Sigmoid colon (tissue), 7 donors: Measurements from ENCODE around the gene CAMTA1. TPM values are rescaled to one million over a fixed set of nuclear protein-coding genes. Genes with fewer than 3 reads are reported as not detected.

Experiments used
- DNase-seq: peaks from one replicate; pipeline ENCODE4 v3.0.0-alpha.2; 2019
- H3K27ac ChIP-seq, 4 donors: fragments of 200-600 bp; sonication (generic); one replicate each; pipeline ENCODE4 v1.5.1; 2016 to 2019; ENCODE audit warnings: mild to moderate bottlenecking in 1 of 4
- H3K27me3 ChIP-seq, 3 donors: fragments of 200-600 bp; sonication (generic); one replicate each; pipeline ENCODE4 v1.5.1; 2019; ENCODE audit warnings: mild to moderate bottlenecking in 1 of 3
- H3K36me3 ChIP-seq, 4 donors: fragments of 200-600 bp; sonication (generic); one replicate each; pipeline ENCODE4 v1.5.1; 2016 to 2019
- H3K4me1 ChIP-seq, 4 donors: fragments of 200-600 bp; sonication (generic); one replicate each; pipeline ENCODE4 v1.5.1; 2017 to 2019
- H3K4me3 ChIP-seq, 4 donors: fragments of 200-600 bp; sonication (generic); one replicate each; pipeline ENCODE4 v1.5.1; 2017 to 2019; ENCODE audit warnings: mild to moderate bottlenecking in 2 of 4, moderate library complexity in 1 of 4
- H3K9me3 ChIP-seq, 4 donors: fragments of 200-600 bp in 3 of 4; sonication (generic) in 3 of 4; one replicate each; pipeline versions ENCODE4 v1.5.1 to v1.6.1; 2013 to 2019
- CTCF ChIP-seq, 4 experiments: fragments of 450-650 bp in 3 of 4; fragments of 200-600 bp in 1 of 4; IDR thresholded peaks; one replicate each; pipeline ENCODE4 v1.5.1; 2016 to 2019; ENCODE audit warnings: antibody characterized with exemption in 4 of 4, mild to moderate bottlenecking in 3 of 4, moderate library complexity in 2 of 4
- EP300 ChIP-seq, 4 donors: sonication (generic); formaldehyde crosslinking; IDR thresholded peaks; one replicate each; pipeline ENCODE4 v1.6.1; 2017; ENCODE audit warnings: antibody characterized with exemption in 4 of 4
- POLR2A ChIP-seq, 2 donors: fragments of 450-650 bp; IDR thresholded peaks; one replicate each; pipeline ENCODE4 v1.6.1; 2016; ENCODE audit warnings: antibody characterized with exemption in 2 of 2, mild to moderate bottlenecking in 2 of 2, moderate library complexity in 2 of 2
- POLR2AphosphoS5 ChIP-seq, 4 donors: sonication (generic); formaldehyde crosslinking; IDR thresholded peaks; one replicate each; pipeline ENCODE4 v1.6.1; 2017; ENCODE audit warnings: antibody characterized with exemption in 4 of 4
- WGBS, 2 donors: extraction: QIAGEN DNeasy Blood & Tissue Kit; methylation state at CpG; one replicate each; pipeline ENCODE4 v1.1.7; 2013; 5-methylcytosine and 5-hydroxymethylcytosine counted together
- intact Hi-C: fragments of 100-400 bp; cut with DNase I; formaldehyde crosslinking; loops from one replicate; pipeline ENCODE4 v1.15.1; 2023
- polyA plus RNA-seq, 3 donors: library from polyadenylated mRNA; stranded (reverse); fragments of 200-250 nt; gene quantifications; one replicate each; pipeline ENCODE4 v1.2.3, GENCODE V29; 2013
- total RNA-seq, 4 donors: library from RNA; depleted of rRNA; stranded (reverse); fragments of >200 nt; gene quantifications; one replicate each; pipeline ENCODE4 v1.1.0, GENCODE V29; 2016
- donor health status: healthy with polysubstance abuse.
- donor health status: Bipolar disorder and iron deficiency.
- donor health status: healthy.

CAMTA1 gene
- total and polyA plus RNA-seq, 7 donors = 97.9 to 196 (median 177) TPM

- Histone ChIP-seq H3K27ac (no peak overlapping the region), H3K36me3 (no peaks in the 10 kb centered on the region), H3K27me3 (no peaks in the 10 kb centered on the region), H3K9me3 (no peaks in the 10 kb centered on the region), H3K4me1 (no peaks in the 10 kb centered on the region), H3K4me3 (no peak overlapping the region)
- intact Hi-C loops = no loop called here
- 71 to 74% methylated on average over 6 of the region's 6 CpGs for WGBS, 2 donors
- DNase-seq = no peak
- TF ChIP-seq EP300 (IDR thresholded peaks at IDR 0.05) = no peak
- no peak for TF ChIP-seq POLR2AphosphoS5 (IDR thresholded peaks at IDR 0.05)
- TF ChIP-seq POLR2A (IDR thresholded peaks at IDR 0.05) = no peak
- no peak for TF ChIP-seq CTCF (IDR thresholded peaks at IDR 0.05)
These were observed 190.8 kb downstream of the CAMTA1 start for GRCh38 chr1:6976044-6976375.

- no peaks in the 10 kb centered on the region for H3K36me3 ChIP-seq
- H3K4me1 ChIP-seq = no peaks in the 10 kb centered on the region
- H3K27ac ChIP-seq = no peak overlapping the region
- no peaks in the 10 kb centered on the region for H3K9me3 ChIP-seq
- no peak for DNase-seq
- no peak overlapping the region for H3K4me3 ChIP-seq
- no peak for TF ChIP-seq POLR2A (IDR thresholded peaks at IDR 0.05)
- no peak for TF ChIP-seq POLR2AphosphoS5 (IDR thresholded peaks at IDR 0.05)
- no peak for TF ChIP-seq EP300 (IDR thresholded peaks at IDR 0.05)
- TF ChIP-seq CTCF (IDR thresholded peaks at IDR 0.05) = no peak
- H3K27me3 ChIP-seq = no peaks in the 10 kb centered on the region
- intact Hi-C loops = no loop called here
- WGBS, 2 donors = 77 to 78% methylated on average over 5 of the region's 5 CpGs
These were observed 193.9 kb downstream of the CAMTA1 start for GRCh38 chr1:6979003-6979613.

GRCh38 chr1:6981595-6981994 is 196.3 kb downstream of the CAMTA1 start:
- intact Hi-C loops = no loop called here
- Histone ChIP-seq H3K27me3 (no peaks in the 10 kb centered on the region), H3K4me1 (no peaks in the 10 kb centered on the region), H3K4me3 (no peak overlapping the region), H3K9me3 (no peaks in the 10 kb centered on the region), H3K36me3 (no peaks in the 10 kb centered on the region), H3K27ac (no peak overlapping the region)
- TF ChIP-seq POLR2A (IDR thresholded peaks at IDR 0.05) (no peak), POLR2AphosphoS5 (IDR thresholded peaks at IDR 0.05) (no peak), EP300 (IDR thresholded peaks at IDR 0.05) (no peak), CTCF (IDR thresholded peaks at IDR 0.05) (no peak)
- no peak for DNase-seq

GRCh38 chr1:6982443-6982842 is 197.2 kb downstream of the CAMTA1 start:
- 86 to 88% methylated on average over 9 of the region's 9 CpGs for WGBS, 2 donors
- Histone ChIP-seq H3K27me3 (peaks cover 0 to 5% (median 0%) of the 10 kb centered on the region in 3 donors), H3K36me3 (no peaks in the 10 kb centered on the region), H3K4me3 (no peak overlapping the region), H3K27ac (no peak overlapping the region), H3K9me3 (no peaks in the 10 kb centered on the region), H3K4me1 (no peaks in the 10 kb centered on the region)
- intact Hi-C loops = no loop called here
- no peak for DNase-seq
- TF ChIP-seq POLR2AphosphoS5 (IDR thresholded peaks at IDR 0.05) = no peak

GRCh38 chr1:6982860-6983259 is 197.6 kb downstream of the CAMTA1 start:
- no peak for DNase-seq
- intact Hi-C loops = no loop called here
- no peak for TF ChIP-seq EP300 (IDR thresholded peaks at IDR 0.05)
- no peak for TF ChIP-seq CTCF (IDR thresholded peaks at IDR 0.05)
- no peak for TF ChIP-seq POLR2AphosphoS5 (IDR thresholded peaks at IDR 0.05)
- no peak for TF ChIP-seq POLR2A (IDR thresholded peaks at IDR 0.05)
- no peak overlapping the region for H3K27ac ChIP-seq
- 93 to 96% methylated on average over 2 of the region's 2 CpGs for WGBS, 2 donors
- no peak overlapping the region for H3K4me3 ChIP-seq
- no peaks in the 10 kb centered on the region for H3K4me1 ChIP-seq
- no peaks in the 10 kb centered on the region for H3K36me3 ChIP-seq
- H3K27me3 ChIP-seq = peaks cover 0 to 8% (median 2%) of the 10 kb centered on the region in 3 donors
- no peaks in the 10 kb centered on the region for H3K9me3 ChIP-seq
